ENCODE results near the gene ZNF501.

GRCh38 chr3:44762170-44762677, 32.8 kb downstream of the ZNF501 start:
- TF ChIP-seq POLR2A (IDR thresholded peaks at IDR 0.05) (no peak), CTCF (IDR thresholded peaks at IDR 0.05) (no peak)
